GM12864 (cell line): ENCODE results near the gene MRPL47.

Experiments
- DNase-seq: peaks from one replicate; pipeline ENCODE4 v3.0.0-alpha.2; 2011; ENCODE audit warnings: low read depth
- H3K4me3 ChIP-seq: 2 replicates; pipeline ENCODE4 v1.5.1; 2011; ENCODE audit warnings: mild to moderate bottlenecking, low read depth, low read length, control low read depth
- TF ChIP-seq, protein P1 (sequence below): IDR thresholded peaks from 2 replicates; pipeline ENCODE4 v1.5.1; 2011; ENCODE audit warnings: low read depth, mild to moderate bottlenecking, moderate library complexity, low read length, control low read depth, inconsistent platforms; ENCODE audit errors: missing control alignments

The MRPL47 gene

DNA sequence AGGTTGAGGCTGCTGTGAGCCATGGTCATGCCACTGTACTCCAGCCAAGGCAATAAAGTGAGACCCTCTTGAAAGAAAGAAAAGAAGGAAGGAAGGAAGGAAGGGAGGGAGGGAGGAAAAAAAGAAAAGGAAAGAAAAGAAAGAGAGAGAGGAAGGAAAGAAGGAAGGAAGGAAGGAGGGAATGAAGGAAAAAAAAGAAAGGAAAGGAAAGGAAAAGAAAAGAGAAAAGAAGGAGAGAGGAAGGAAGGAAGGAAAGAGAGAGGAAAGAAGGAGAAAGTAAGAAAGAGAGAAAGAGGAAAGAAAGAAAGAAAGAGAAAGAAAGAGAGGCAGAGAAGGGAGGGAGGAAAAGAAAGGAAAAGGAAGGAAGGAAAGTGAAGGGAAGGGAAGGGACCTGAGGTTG, 62.1 kb downstream of the MRPL47 start:
- DNase-seq, result no peak
- no peak overlapping the region for H3K4me3 ChIP-seq
- TF ChIP-seq, protein P1, sequence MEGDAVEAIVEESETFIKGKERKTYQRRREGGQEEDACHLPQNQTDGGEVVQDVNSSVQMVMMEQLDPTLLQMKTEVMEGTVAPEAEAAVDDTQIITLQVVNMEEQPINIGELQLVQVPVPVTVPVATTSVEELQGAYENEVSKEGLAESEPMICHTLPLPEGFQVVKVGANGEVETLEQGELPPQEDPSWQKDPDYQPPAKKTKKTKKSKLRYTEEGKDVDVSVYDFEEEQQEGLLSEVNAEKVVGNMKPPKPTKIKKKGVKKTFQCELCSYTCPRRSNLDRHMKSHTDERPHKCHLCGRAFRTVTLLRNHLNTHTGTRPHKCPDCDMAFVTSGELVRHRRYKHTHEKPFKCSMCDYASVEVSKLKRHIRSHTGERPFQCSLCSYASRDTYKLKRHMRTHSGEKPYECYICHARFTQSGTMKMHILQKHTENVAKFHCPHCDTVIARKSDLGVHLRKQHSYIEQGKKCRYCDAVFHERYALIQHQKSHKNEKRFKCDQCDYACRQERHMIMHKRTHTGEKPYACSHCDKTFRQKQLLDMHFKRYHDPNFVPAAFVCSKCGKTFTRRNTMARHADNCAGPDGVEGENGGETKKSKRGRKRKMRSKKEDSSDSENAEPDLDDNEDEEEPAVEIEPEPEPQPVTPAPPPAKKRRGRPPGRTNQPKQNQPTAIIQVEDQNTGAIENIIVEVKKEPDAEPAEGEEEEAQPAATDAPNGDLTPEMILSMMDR, result no peak

DNA sequence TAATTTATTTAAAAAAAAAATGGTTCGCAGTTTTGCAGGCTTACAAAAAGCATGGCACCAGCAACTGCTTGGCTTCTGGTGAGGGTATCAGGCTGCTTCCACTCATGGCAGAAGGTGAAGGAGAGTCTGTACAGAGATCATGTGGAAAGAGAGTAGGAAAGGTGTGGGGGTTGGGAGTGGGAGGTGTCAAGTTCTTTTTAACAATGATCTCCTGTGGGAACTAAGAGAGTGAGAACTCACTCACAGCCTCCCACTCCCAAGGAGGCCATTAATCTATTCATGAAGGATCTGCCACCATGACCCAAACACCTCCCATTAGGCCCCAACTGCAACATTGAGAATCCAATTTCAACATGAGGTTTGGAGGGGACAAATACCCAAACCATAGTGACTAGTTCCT, 62.8 kb downstream of the MRPL47 start:
- TF ChIP-seq, protein P1, result no peak
- no peak for DNase-seq
- H3K4me3 ChIP-seq, result no peak overlapping the region

DNA sequence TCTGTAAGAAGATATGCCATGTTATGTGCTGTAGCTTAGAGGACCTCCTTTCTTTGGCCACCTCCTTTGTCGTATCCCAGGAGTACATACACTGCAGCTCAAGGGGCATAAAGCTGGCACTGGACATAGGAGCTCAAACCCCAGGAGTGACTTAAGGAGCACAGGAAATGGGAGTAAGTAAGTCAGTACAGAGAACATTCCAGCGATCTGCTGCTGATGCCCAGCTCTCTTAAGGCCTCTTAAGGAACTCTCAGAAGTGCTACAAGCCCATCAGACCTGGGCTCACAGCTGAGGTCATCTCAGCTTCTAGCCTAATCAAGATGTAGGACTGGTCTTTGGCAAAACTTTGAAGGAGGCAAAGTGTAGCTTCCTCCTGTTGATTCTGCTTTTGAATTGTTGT, 63.3 kb downstream of the MRPL47 start:
- DNase-seq, result no peak

More for the DNA sequence above, 63.3 kb downstream of the MRPL47 start:
- no peak overlapping the region for H3K4me3 ChIP-seq
- TF ChIP-seq, protein P1, result no peak
